Renal cortical epithelial cell (primary cell): ENCODE results near the gene KIAA0753. TPM values are rescaled to one million over a fixed set of nuclear protein-coding genes. Genes with fewer than 3 reads are reported as not detected.

Experiments
- DNase-seq: peaks from one replicate; pipeline ENCODE4 v3.0.0-alpha.2; 2011; ENCODE audit warnings: low read depth
- total RNA-seq: library from RNA; depleted of rRNA; stranded (reverse); fragments of >200 nt; gene quantifications from 2 replicates; pipeline ENCODE4 v1.2.3, GENCODE V29; 2014

Gene KIAA0753
- total RNA-seq, 1 donor from 2014 or later = 25.6 TPM

DNA sequence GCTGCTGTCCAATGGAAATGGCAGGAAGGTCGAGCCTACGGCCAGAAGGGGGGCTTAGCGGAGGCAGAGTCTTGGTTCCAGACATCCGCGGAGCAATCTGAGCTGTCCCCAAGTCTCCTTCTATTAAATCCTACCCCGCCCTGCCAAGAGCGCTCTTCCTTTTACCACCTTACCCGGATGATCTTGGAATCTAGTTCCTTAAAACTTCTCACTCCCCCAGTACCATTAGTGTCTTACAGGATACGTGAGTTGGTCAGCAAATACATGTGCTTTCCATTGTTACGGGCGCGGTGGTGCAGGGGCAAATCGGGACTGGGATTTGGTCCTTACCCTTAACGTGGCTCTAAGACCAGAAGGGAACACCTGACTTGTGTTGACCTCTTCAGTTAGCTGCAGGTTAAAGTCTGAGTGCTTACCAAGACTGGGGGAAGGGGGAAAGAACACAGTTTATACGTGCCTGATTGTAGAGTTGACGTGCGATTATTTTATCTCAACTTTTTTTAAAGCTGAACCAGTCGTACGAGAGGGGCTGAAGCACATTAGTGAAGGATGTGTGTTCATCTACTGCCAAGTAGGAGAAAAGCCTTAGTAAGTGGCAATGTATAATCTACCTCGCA is 844 bp upstream of the KIAA0753 start:
- peak; percentile 33 for DNase-seq

GRCh38 chr17:6639586-6640535 is 650 bp downstream of the KIAA0753 start:
- DNase-seq = no peak

DNA sequence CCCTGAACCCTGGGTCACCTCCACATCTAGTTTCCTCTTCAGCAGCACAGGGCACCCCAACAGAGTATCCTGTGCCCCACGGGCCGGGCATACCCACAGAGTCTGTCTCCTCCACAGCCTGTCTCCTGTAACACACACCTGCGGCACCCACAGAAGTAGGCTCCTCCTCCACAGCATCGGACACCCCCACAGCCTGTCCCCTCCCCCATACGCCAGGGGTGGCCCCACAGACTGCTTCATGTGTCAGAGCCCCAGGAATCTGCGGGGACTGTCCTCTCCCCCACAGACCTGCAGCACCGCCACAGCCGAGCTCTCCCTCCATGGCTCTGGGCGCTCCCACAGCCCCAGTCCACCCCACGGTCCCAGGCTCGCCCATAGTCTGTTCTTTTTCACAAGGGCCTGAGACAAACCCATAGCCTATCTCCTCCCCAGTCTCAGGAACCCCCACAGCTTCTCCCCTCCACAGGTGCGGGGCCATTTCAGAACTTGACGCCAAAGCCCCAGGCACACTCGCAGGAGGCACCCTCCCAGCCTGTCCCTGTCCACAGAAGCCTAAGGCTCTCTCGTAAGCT is 1.4 kb downstream of the KIAA0753 start:
- no peak for DNase-seq

GRCh38 chr17:6638046-6638908 is 2.2 kb downstream of the KIAA0753 start:
- no peak for DNase-seq

GRCh38 chr17:6637458-6637840 is 3.1 kb downstream of the KIAA0753 start:
- no peak for DNase-seq

DNA sequence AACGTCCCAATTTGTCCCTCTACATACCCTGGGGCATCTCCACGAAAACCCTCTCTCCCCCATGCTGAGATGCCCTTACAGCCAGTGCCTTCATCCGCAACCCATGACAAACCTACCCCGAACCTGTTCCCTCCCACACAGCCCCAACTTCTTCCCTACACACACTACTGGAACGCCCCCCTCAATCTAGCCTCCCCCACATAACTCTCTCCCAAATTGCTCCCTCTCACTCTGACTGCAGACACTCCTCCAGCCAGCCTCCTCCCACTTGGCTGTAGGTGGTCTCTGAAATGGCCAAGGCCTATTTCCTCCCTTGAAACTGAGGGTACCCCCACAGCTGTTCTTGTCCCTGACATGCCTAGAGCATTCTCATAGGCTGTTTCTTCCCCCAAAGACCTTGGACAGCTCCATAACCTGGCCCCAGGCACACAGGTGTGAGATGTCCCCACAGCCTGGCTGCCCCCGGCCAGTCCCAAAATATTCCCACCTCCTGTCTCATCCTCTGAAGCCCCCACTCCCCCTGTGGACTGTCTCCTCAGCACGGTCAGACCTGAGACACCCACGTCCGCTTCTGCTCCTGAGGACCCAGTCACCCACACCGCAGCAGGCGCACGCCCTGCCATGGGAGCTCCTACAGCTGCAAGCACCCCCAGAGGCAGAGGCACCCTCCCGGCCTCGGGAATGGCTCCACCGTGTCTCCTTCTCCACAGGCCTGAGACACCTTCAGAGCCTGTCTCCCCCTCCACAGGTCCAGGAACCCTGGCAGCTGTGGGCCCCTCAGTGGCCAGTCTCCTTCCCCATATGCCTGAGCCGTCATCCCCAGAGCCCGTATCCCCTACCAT is 3.7 kb downstream of the KIAA0753 start:
- no peak for DNase-seq

DNA sequence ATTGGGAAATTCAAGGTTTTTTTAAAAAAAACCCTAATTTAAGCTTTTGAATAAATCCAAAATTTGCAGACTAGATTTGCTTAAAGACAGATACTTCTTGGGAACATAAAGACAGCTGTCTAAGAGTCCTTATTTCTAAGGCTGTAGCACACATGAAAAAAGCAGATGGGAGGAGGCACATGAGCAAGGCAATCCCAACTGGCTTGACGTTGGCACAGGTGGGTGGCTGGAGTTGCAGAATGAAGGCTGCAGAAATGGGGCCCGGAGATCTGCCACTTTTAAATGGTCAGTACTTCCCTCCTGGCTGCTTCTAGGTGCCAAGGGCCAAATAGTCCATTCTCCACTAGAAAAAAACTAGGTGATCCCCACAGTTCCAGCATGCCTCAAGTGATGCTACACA is 4.4 kb downstream of the KIAA0753 start:
- no peak for DNase-seq

DNA sequence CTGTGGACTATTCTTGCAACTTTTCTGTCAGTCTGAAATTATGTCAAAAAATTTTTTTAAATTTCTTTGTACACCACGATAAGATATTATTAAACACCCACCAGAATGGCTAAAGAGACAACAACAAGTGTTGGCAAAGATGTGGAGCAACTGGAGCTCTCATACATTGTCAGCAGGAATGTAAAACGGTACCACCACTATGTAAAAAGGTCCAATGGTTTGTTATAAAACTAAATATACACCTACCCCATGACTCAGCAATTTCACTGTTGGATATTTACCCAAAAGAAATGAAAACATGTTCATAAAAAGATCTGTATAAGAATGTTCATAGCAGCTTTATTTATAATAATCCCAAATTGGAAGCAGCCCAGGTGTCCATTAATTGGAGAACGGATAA is 7.2 kb downstream of the KIAA0753 start:
- DNase-seq = no peak

- DNase-seq = no peak
Measured at GRCh38 chr17:6632530-6632929, 8.0 kb downstream of the KIAA0753 start.

- no peak for DNase-seq
Measured at GRCh38 chr17:6630390-6630789, 10.1 kb downstream of the KIAA0753 start.

DNA sequence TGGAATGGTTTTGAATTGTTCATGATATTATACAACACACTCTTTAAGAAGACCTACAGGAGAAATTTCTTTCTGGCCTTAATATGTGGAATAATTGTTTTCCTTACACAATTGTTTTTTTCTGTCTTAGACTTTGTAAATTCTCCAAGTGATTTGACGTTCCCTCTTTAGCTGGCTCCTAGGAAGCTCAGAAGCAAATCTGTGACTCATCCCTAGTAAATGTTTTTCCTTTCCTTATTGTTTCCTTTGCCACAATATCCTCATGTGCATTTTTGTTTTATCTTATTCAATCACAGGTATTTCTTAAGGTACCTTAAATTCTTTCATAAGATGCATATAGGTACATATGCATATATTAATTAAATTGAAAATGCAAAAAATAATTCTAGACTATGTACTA is 13.5 kb downstream of the KIAA0753 start:
- peak; percentile 53 for DNase-seq

DNA sequence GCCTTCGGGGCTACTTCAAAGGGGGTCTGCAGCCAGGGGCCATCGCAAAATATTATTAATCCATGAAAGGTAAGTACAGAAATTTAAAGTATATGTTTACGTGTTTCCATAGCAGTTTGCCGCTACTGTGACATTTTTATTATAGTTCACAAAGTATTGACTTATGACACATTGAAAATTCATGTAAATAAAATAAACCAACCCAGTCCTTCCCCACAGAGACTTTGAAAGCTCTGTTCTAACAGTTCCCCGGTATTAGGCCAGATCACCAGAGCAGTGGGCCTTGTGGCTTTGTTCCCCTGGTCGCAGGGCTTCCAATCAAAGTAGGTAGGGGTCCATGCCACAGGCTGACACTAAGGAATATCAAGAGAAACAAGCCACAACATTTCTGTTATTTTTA is 13.9 kb downstream of the KIAA0753 start:
- no peak for DNase-seq

DNA sequence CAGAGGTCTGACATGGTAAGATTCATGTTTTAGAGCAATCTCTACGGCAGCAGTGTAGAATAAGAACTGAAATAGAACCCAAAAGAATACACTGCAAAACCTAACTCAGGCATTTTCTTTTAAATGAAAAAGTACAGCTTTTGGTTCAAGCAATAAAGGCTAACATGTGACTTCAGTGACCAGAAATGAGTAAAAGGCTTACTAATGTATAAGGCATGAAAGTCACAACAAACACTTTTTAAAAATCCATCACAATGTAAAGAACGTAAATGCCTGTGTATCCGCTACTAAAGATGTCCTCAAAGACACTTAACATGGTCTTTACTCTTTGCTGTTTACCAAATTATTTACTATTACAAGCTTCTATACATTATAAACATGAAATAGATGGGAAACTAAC is 16.6 kb downstream of the KIAA0753 start:
- DNase-seq = no peak

GRCh38 chr17:6611231-6611630 is 29.3 kb downstream of the KIAA0753 start:
- DNase-seq = no peak

DNA sequence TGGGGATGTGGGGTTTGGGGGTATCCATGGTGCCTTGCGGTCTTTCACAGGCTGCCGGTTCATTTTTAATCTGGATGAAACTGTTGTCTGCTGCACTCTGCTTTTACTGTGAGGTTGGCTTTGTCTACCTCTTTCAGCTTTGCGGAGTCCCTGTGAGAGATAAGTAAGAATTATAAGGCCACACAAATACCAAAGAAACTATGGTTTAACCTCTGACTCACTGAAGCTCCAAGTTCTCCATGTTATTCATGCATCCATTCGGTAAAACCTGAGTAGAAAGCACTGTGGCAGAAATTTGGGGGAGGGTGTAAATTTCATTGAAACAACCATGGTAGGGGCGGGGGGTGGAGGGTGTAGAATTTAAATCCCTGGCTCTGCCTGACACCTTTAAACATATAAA is 30.5 kb downstream of the KIAA0753 start:
- DNase-seq = no peak

DNA sequence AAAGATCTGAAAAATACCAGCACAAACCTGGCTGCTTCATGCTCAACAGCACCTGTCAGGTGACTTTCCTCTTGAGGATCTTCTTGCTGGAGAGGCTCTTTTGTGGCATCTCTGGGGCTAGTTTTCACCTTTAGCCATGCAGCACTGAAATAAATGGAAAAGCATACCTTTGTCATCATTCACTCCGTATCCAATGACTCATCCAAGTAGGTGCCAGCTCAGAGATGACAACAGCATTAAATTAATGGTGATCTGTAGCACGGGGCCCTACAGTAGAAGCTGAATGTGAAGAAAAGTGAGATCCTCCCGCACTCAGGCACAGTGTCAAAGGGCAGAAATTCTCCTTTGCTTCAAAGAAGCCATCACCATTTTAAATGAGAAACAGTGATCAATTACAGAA is 32.2 kb downstream of the KIAA0753 start:
- DNase-seq = peak; percentile 65

DNA sequence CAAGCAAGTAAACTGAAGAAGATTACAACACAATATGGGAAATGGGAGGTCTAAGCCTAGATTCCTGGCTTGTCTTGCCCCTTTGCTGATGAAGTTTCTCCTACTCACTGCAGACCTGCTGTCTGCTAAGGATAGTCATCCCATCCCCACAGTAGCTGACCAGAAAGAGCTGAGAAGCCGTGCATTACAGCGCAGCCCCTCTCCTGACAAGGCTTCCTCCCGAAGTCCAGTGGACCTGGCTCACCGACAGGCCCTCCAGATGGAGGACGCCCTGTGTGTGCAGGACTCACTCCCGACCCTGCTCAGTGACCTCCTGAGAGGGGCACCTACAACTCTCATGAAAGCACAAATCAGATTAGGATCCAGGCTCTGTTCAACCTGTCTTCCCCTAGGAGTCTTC is 35.4 kb downstream of the KIAA0753 start:
- DNase-seq = no peak

DNA sequence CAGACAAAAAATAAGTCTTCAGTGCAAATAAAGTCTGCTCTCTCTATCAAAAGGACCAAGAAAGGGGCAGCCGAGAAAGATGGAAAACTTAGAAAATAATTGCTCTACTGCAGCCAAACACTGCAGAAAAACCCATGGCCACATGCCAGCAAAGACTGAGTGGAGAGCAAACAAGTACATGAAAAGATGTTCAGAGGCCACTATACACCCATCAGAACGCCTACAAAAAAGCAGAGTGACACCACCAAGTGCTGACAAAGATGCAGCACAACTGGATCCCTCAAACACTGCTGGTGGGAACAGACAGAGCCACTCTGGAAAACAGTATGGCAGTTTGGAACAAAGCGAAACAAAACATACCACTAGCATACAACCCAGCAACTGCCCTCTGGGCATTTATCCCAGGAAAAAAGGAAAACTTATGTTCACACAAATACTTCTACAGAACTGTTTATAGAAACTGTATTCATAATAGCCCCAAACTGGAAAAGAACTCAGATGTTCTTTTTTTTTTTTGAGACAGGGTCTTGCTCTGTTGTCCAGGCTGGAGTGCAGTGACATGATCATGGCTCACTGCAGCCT is 36.7 kb downstream of the KIAA0753 start:
- no peak for DNase-seq

DNA sequence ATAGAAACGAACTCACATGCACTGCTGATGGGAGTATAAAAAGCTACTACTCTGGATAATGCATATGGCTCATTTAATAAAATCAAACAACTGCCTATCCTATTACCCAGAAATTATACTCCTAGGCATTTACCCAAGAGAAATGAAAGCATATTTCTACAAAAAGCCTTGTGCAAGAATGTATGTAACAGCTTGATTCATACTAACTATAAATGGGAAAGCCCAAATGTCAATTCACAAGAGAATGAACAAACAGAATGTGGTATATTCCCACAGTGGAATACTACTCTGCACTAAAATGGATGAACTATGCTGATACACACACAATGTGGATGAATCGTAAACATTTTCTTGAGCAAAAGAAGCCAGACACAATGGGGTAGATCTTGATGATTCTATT is 38.4 kb downstream of the KIAA0753 start:
- no peak for DNase-seq

GRCh38 chr17:6599364-6599763 is 41.1 kb downstream of the KIAA0753 start:
- peak; percentile 36 for DNase-seq

DNA sequence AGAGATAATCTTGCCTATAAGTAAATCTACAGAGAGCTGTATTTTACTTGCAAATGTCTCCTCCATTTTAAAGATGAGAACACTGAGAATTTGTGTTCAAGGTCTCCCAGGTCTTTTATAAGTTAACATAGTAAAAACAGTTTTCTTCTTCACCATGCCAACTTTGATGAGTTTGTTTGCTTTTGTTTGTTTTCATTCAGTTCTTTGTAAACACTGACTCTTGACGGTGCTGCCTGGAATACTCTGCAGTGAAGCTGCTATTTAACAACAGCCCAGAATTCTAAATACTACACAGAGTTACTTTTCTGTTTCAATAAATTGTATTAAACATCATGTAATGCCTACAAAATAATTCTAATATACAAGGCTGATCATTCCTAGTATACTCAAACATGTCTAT is 42.8 kb downstream of the KIAA0753 start:
- no peak for DNase-seq
